ENCODE data around the gene BCAR3. TPM values are rescaled to one million over a fixed set of nuclear protein-coding genes. Genes with fewer than 3 reads are reported as not detected.

BCAR3 gene
- total RNA-seq, 1 donor, result 32.0 TPM

DNA sequence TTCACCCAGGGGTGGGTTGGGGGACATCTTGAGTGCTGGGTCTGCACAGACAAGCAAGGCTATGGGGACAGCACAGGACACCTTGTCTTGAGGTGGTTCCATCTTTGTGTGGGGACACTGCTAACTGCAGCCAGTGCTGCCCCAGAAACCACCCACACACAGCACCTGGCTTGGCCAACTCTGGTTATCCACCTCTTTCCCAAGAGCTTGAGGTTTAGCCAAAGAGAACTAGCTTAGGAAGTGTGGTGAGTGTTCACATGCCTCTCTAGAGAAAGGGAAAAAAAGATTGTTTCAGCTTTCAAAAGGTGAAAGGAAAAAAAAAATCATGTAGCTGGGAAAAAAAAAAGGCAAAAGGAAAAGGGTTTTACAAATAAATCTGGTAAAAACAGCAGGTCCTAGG is 32.4 kb downstream of the BCAR3 start:
- H3K4me3 ChIP-seq (ENCODE audit: low read depth, low read length), result no peak overlapping the region
- TF ChIP-seq CTCF (IDR thresholded peaks at IDR 0.05; ENCODE audit: insufficient read depth, low read depth, low read length), result no peak
- DNase-seq (ENCODE audit: low read depth), result no peak

DNA sequence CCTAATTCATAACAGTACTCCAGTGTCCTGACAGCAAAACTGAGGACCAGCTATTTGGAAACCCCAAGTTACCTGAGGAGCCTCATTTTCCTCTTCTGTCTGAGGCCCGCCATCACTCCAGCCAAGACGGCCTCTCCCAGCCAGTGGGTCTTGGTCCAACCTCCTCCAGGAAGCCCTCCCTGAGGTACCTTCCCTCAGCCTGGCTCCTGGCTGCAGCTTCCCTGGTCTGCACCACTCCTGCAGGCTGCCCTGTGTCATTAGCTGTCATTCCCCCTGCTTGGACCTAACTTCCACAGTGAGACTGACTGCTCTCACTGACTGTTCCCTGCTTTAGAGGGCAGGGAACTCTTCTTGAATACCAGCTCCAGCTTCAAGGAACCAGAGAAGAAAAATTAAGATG is 33.0 kb downstream of the BCAR3 start:
- no peak for TF ChIP-seq CTCF (IDR thresholded peaks at IDR 0.05; ENCODE audit: insufficient read depth, low read depth, low read length)
- no peak for DNase-seq (ENCODE audit: low read depth)
- H3K4me3 ChIP-seq (ENCODE audit: low read depth, low read length), result no peak overlapping the region

- no peak overlapping the region for H3K4me3 ChIP-seq (ENCODE audit: low read depth, low read length)
- DNase-seq (ENCODE audit: low read depth), result no peak
- TF ChIP-seq CTCF (IDR thresholded peaks at IDR 0.05; ENCODE audit: insufficient read depth, low read depth, low read length), result no peak
These were observed 40.1 kb downstream of the BCAR3 start for GRCh38 chr1:93641527-93641926.

- H3K4me3 ChIP-seq (ENCODE audit: low read depth, low read length), result no peak overlapping the region
- TF ChIP-seq CTCF (IDR thresholded peaks at IDR 0.05; ENCODE audit: insufficient read depth, low read depth, low read length), result no peak
- DNase-seq (ENCODE audit: low read depth), result no peak
These were observed 40.8 kb downstream of the BCAR3 start for GRCh38 chr1:93640656-93641440.

DNA sequence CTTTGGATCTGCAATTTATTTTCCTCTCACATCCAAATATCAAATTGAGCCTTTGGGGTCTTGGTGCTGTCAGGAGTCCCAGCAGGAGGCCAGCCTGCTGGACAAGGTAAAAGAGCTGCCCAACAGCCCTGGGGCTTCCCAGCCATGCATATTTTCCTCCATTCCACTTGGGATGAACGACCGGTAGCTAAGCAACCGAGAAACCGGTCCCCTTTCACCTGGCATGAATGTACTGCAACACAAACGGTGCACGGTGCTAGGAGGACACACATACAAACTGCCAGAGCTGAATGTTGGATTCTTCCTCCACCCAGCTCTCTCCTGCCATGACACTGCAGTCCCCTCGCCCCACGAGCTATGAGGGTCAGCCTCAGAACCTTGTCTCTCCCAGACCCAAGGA is 42.7 kb downstream of the BCAR3 start:
- H3K4me3 ChIP-seq (ENCODE audit: low read depth, low read length), result no peak overlapping the region
- no peak for TF ChIP-seq CTCF (IDR thresholded peaks at IDR 0.05; ENCODE audit: insufficient read depth, low read depth, low read length)
- DNase-seq (ENCODE audit: low read depth), result no peak

GRCh38 chr1:93638307-93638847 is 43.3 kb downstream of the BCAR3 start:
- no peak for DNase-seq (ENCODE audit: low read depth)
- no peak for TF ChIP-seq CTCF (IDR thresholded peaks at IDR 0.05; ENCODE audit: insufficient read depth, low read depth, low read length)
- no peak overlapping the region for H3K4me3 ChIP-seq (ENCODE audit: low read depth, low read length)
